Calu3 (cell line): ENCODE measurements around the gene PPBP. TPM values are rescaled to one million over a fixed set of nuclear protein-coding genes. Genes with fewer than 3 reads are reported as not detected.

Source experiments
- BruUV-seq: library from RNA; stranded (reverse); fragments of 400-500 nt; replicated peaks from 2 replicates; lab custom pipeline; 2021; lab: Mats Ljungman, UMichigan
- CTCF ChIA-PET: fragments of 300-600 bp; sonication (Branson Sonifier 250); formaldehyde crosslinking; loops from one replicate; lab custom pipeline; 2022; ENCODE audit warnings: antibody characterized with exemption; lab: Charles Lee
- DNase-seq: peaks from one replicate; pipeline ENCODE4 v3.0.0; 2022
- H3K27ac Mint-ChIP-seq: one replicate; pipeline ENCODE4 v1.8.0; 2022; ENCODE audit warnings: mixed read lengths; ENCODE audit not compliant: unreplicated experiment
- H3K27me3 Mint-ChIP-seq: one replicate; pipeline ENCODE4 v1.8.0; 2022; ENCODE audit warnings: mixed read lengths; ENCODE audit not compliant: unreplicated experiment
- H3K36me3 Mint-ChIP-seq: one replicate; pipeline ENCODE4 v1.8.0; 2022; ENCODE audit warnings: mild to moderate bottlenecking, moderate library complexity, mixed read lengths; ENCODE audit not compliant: insufficient read depth, unreplicated experiment
- H3K4me1 Mint-ChIP-seq: one replicate; pipeline ENCODE4 v1.8.0; 2022; ENCODE audit warnings: mild to moderate bottlenecking, low read depth, mixed read lengths; ENCODE audit not compliant: unreplicated experiment
- H3K4me3 Mint-ChIP-seq: one replicate; pipeline ENCODE4 v1.8.0; 2022; ENCODE audit warnings: mild to moderate bottlenecking, low read depth, moderate library complexity, mixed read lengths; ENCODE audit not compliant: unreplicated experiment
- H3K9me3 Mint-ChIP-seq: one replicate; pipeline ENCODE4 v1.8.0; 2022; ENCODE audit warnings: low read depth, mixed read lengths; ENCODE audit not compliant: unreplicated experiment
- CTCF ChIP-seq: fragments of 200-600 bp; IDR thresholded peaks from one replicate; pipeline ENCODE4 v1.8.0; 2022; ENCODE audit warnings: antibody characterized with exemption; ENCODE audit not compliant: unreplicated experiment
- intact Hi-C: fragments of 100-400 bp; cut with micrococcal nuclease; formaldehyde crosslinking; loops from one replicate; pipeline ENCODE4 v1.10.0; 2022; ENCODE audit not compliant: unreplicated experiment
- total RNA-seq: library from RNA; stranded (reverse); gene quantifications from 2 replicates; pipeline ENCODE4 v1.2.3, GENCODE V29; 2022

Gene PPBP
- total RNA-seq, 1 experiment from 2014 or later = not detected

- BruUV-seq = no TSS peak
- intact Hi-C loops = loop anchor here (10.0 kb wide), 1 partner anchor 357 kb away; no protein-coding TSS in a partner anchor
- TF ChIP-seq CTCF = no peak
These were observed 43.6 kb upstream of the PPBP start for GRCh38 chr4:74031576-74031975.

GRCh38 chr4:74030285-74030684, 42.3 kb upstream of the PPBP start:
- H3K9me3 Mint-ChIP-seq = peaks cover 2% of the 10 kb centered on the region
- no peaks in the 10 kb centered on the region for H3K27me3 Mint-ChIP-seq
- H3K4me1 Mint-ChIP-seq = peaks cover 31% of the 10 kb centered on the region
- no peak overlapping the region for H3K4me3 Mint-ChIP-seq
- intact Hi-C loops = loop anchor here (10.0 kb wide), 1 partner anchor 355 kb away; no protein-coding TSS in a partner anchor
- peaks cover 12% of the 10 kb centered on the region for H3K36me3 Mint-ChIP-seq
- no peak for DNase-seq
- H3K27ac Mint-ChIP-seq = peak overlapping the region; percentile 58
- no TSS peak for BruUV-seq
- TF ChIP-seq CTCF = no peak
- CTCF ChIA-PET = no interaction called here

More at GRCh38 chr4:74031576-74031975, 43.6 kb upstream of the PPBP start:
- CTCF ChIA-PET = no interaction called here
- H3K4me1 Mint-ChIP-seq = peaks cover 39% of the 10 kb centered on the region
- H3K27me3 Mint-ChIP-seq = no peaks in the 10 kb centered on the region
- H3K4me3 Mint-ChIP-seq = no peak overlapping the region
- peaks cover 2% of the 10 kb centered on the region for H3K9me3 Mint-ChIP-seq
- no peak for DNase-seq
- H3K27ac Mint-ChIP-seq = peak overlapping the region; percentile 89
- peaks cover 25% of the 10 kb centered on the region for H3K36me3 Mint-ChIP-seq

GRCh38 chr4:74028504-74028903, 40.5 kb upstream of the PPBP start:
- DNase-seq = no peak
- peaks cover 21% of the 10 kb centered on the region for H3K4me1 Mint-ChIP-seq
- BruUV-seq = no TSS peak
- peaks cover 2% of the 10 kb centered on the region for H3K9me3 Mint-ChIP-seq
- peak overlapping the region; percentile 88 for H3K27ac Mint-ChIP-seq
- no peaks in the 10 kb centered on the region for H3K27me3 Mint-ChIP-seq
- no peak overlapping the region for H3K4me3 Mint-ChIP-seq
- peaks cover 18% of the 10 kb centered on the region for H3K36me3 Mint-ChIP-seq
- intact Hi-C loops = no loop called here
- CTCF ChIA-PET = interaction anchor here (0.7 kb wide), 1 partner anchor 30 kb away, joined by 4 read pairs; the partner anchor contains the start of gene CXCL5
- TF ChIP-seq CTCF = no peak

- H3K4me3 Mint-ChIP-seq = no peak overlapping the region
- H3K4me1 Mint-ChIP-seq = peaks cover 22% of the 10 kb centered on the region
- H3K36me3 Mint-ChIP-seq = peaks cover 13% of the 10 kb centered on the region
- peak; percentile 54 for DNase-seq
- TF ChIP-seq CTCF = no peak
- CTCF ChIA-PET = interaction anchor here (1.0 to 1.6 kb wide), 3 partner anchors 9 to 88 kb away, joined by 3 to 11 read pairs (median 4); partner anchors contain the start of gene CXCL5
- no peaks in the 10 kb centered on the region for H3K9me3 Mint-ChIP-seq
- H3K27me3 Mint-ChIP-seq = no peaks in the 10 kb centered on the region
- no TSS peak for BruUV-seq
- intact Hi-C loops = loop anchor here (1.0 to 2.0 kb wide), 2 partner anchors 15 to 18 kb away; partner anchors contain the start of gene CXCL3
- H3K27ac Mint-ChIP-seq = peak overlapping the region; percentile 92
These were observed 35.7 kb upstream of the PPBP start for GRCh38 chr4:74023709-74024108.
